HTR-8/SVneo (cell line): ENCODE data around the gene NUMA1.
A peak's percentile ranks its signal among the peaks of the same experiment; 100 is the strongest.

Source experiments
- DNase-seq: peaks from one replicate; pipeline ENCODE4 v3.0.0; 2011; ENCODE audit warnings: low spot score, mixed read lengths; ENCODE audit not compliant: insufficient read length
- FAIRE-seq: peaks from 2 replicates; lab custom pipeline; 2011; peaks lifted over from hg19 to GRCh38; lab: Jason Lieb, UNC

The NUMA1 gene

DNA sequence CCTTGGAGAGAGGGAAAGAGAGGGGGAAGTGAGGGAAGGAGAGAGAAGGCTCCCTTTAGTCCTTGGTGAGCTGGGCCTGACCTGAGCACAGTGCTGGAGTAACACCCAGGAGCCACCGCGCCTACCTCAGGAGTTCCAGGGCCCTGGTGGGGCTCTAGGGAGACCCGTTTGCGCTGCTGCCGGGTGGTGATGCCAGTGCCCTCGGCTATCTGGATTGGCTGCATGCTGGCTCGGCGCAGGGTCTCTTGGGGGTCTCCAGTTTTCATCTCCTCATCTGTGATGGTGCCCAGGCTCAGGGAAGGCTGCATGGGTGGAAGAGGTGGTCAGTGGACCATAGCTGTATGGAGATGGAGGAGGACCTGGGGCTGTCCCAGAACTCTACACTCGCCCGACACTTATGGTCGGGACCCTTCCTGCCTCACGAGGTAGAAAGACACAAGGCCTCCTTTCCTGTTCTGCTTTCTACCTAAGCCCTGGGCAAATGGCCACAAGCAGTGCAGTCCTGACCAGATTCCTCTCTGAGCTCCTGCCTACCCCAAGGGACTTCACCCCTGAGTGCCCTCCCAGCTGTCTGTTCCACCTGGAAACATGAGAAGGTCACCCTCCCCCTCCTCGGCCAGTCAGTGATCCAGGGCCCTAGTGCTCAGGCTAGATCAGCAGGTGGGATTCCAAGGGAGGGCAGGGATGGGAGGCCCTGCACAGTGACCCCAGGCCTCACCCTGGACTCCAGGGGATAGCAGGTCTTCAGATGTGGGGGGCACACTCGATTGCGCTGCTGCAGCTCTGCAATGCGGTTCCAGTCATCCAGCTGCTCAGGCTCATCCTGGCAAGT is 75.6 kb downstream of the NUMA1 start:
- DNase-seq (no peak), FAIRE-seq (no peak)

DNA sequence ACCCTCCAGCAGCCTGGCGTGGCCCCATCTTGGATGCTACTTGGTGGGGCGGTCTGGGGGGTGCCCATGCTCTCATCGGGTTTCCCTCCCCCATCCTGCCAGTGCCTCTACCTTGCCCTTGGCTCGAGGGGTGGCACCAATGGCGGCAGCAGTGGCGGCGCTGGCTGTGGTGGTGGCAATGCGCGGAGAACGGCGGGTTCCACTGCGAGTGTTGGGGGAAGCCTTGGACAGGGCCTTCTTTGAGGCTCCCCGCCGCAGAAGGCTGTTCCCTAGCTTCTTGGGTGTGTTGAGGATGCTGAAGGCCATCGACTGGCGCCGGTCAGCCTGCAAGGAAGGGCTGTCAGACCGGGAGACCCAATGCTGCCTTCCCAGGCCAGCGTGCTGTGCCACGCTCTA is 76.6 kb downstream of the NUMA1 start:
- FAIRE-seq (no peak), DNase-seq (no peak)

DNA sequence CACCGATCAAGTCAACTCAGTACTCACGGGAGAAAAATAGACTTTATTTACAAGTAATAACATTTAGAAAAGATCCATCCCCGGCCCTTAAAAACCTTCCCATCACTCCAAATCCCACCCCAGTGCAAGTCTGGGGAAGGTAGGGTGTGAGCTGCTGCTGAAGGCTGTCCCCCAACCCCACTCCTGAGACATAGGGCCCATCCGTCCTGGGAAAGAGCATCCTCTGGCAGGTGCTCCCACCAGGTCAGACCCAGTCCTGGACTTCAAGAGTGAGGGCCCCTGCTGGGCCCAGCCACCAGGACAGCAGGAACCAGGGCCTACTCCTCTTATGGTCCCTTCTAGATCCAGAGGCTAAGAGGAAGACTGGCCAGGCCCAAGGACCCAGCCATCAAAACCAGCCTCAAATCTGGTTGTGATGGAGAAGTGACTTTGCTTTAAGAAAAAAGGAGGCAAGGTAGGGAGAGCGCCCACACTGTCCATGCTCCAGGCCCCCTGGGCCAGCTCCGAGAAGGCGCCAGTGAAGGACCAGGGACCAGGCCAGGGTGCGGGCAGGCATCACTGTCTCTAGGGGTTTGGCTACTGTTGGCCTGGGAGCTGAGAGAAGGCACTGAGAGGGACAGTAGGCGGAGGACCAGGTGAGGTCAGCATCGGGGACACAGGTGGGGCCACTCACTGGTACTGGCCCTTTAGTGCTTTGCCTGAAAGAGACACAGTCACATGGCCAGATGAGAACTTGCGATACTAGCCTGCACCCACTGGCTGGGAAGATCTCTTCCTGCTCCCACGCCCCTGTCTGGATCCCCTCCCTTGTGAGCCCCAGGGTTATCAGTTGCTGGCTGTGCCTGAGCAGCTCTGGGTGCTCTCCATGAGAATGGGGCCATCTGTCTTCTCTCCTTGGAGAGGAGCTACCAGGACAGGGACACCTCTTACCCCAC is 77.2 kb downstream of the NUMA1 start:
- FAIRE-seq (no peak), DNase-seq (no peak)

DNA sequence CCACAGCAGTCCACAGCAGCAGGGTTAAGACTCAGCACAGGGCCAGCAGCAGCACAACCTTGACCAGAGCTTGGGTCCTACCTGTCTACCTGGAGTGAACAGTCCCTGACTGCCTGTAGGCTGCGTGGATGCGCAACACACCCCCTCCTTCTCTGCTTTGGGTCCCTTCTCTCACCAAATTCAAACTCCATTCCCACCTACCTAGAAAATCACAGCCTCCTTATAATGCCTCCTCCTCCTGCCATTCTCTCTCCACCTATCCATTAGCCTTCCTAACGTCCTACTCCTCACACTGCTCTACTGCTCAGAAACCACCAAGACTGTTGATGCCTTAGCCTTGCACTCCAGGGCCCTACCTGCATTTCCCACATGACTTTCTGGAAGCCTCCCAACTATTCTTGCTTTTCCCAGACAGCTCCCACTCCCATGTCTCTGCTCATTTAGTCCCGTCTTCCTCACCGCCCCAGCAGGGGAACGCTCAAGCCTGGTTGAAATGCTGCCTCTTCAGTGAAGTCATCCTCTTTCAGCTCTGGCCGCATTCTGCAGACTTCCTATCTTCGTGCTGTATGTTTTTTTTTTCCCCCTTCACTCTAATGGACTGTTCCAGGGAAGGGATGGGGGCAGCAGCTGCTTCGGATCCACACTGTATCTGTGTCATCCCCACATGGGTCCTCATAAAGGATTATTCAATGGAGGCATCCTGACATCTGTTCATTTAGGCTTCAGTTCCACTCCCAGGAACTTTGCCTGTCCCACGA is 78.3 kb downstream of the NUMA1 start:
- peak; percentile 40 for FAIRE-seq
- no peak for DNase-seq

DNA sequence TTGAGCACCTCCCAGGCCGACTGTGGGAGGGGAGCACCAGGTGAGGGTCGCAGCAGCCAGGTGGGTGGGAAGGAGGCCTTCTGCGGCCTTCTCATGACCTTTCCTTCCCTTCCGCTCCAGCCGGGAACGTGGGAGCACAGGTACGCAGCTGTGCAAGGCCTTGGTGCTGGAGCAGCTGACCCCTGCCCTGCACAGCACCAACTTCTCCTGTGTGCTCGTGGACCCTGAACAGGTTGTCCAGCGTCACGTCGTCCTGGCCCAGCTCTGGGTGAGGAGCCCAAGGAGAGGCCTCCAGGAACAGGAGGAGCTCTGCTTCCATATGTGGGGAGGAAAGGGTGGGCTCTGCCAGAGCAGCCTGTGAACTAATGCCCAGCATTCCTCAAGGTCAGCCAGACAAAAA is 79.1 kb downstream of the NUMA1 start:
- DNase-seq (no peak), FAIRE-seq (no peak)

DNA sequence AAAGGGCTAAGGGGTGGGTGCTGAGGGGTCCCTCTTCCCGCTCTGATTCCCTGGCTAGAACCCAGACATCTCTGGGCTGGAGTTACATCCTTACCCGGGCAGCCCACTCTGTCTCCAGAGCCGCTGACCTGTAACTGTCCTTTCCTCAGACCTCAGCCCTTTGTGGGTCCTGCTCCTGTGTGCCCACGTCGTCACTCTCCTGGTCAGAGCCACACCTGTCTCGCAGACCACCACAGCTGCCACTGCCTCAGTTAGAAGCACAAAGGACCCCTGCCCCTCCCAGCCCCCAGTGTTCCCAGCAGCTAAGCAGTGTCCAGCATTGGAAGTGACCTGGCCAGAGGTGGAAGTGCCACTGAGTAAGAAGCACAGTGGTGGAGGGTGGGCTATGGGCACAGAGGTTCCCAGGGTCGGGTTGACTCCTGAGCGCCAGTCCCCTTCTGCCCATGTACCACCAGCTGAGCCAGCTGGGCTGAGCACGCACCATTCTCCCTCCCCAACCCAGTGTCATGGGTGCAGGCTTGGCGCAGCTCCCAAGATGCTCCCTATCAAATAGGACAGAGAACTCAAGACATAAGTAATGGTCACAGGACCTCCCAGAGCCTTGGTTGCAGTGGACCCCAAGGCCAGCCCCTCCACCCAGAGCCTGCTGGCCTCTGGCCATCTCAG is 80.0 kb downstream of the NUMA1 start:
- DNase-seq (no peak), FAIRE-seq (peak; percentile 31)

DNA sequence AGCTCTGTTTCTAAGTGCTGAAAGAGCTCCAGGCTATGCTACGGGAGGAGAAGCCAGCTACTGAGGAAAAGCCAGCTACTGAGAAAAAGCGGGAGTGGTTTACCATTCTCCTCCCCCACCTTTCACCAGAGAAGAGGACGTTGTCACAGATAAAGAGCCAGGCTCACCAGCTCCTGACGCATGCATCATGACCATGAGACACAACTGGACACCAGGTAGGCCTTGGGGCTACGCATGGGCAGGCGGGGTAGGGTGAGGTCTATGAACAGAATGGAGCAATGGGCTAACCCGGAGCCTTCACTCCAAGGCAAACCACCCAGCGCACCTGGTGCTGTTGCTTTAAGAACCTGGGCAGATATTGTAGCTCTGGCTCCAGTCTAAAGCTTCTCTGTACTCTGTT is 80.5 kb downstream of the NUMA1 start:
- DNase-seq, result no peak

DNA sequence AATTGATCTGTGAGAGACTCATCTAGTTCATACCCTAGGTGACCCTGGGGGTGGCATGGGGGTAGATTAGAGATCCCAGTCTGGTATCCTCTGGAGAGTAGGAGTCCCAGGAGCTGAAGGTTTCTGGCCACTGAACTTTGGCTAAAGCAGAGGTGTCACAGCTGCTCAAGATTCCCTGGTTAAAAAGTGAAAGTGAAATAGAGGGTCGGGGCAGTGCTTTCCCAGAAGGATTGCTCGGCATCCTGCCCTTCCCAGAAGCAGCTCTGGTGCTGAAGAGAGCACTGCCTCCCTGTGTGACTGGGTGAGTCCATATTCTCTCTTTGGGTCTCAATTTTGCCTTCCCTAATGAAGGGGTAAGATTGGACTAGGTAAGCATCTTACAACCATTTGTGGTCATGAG is 81.0 kb downstream of the NUMA1 start:
- FAIRE-seq, result no peak
- DNase-seq, result no peak

More for the DNA sequence above, 80.5 kb downstream of the NUMA1 start:
- no peak for FAIRE-seq

DNA sequence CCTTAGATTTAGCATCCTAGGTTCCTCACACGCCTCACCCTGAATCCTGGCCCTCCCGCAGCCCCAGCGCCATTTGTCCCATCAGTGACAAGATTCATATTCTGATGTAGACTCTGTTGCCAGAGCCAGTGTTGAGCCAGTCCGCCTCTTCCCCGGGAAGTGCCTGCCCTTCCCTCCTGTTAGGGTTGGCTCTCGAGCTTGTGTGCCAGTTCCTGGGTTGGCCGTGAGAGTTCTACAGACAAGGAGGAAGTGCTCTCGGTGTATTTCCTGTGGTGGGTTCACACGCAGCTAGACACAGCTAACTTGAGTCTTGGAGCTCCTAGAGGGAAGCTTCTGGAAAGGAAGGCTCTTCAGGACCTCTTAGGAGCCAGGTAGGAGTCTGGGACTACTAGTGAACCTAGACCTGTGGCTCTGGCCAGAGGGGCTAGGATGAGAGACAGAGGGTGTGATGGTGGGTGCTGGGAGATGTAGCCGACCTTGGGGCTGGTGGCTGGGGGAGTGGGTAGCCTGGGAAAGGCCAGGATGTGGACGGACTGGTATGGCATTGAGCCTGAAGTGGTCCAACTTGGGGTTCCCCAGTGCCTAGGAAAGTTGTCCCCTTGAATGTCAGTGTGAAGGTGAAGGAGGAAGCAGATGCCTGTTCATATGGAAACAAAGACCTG is 81.6 kb downstream of the NUMA1 start, which contains the start of gene IL18BP:
Gene IL18BP, plus strand, starts transcription at position 261 of the 662 bp plus-strand sequence. CDS start 1,076 bp downstream, outside the sequence.
- no peak for FAIRE-seq

DNA sequence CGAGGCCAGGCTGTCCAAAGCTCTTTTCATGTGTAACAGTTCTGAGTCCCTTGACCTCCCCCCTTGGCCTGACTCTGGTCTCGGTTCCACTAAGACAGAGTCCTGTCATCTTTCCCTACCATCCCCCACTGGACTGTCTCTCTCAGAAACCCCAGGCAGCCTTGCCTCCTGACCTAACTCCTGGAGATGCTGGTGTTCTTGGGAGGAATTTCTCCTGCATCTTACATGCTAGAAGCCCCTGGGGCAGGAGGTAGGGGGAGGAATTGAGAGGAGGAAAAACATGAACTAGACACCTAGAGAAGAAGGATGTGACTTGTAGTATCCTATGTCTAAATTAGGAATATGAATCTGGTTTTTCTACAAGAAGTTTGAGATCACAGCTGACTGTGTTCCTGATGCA is 82.3 kb downstream of the NUMA1 start:
- no peak for DNase-seq
- FAIRE-seq, result no peak

More for the DNA sequence above, 81.6 kb downstream of the NUMA1 start, which contains the start of gene IL18BP:
- no peak for DNase-seq

DNA sequence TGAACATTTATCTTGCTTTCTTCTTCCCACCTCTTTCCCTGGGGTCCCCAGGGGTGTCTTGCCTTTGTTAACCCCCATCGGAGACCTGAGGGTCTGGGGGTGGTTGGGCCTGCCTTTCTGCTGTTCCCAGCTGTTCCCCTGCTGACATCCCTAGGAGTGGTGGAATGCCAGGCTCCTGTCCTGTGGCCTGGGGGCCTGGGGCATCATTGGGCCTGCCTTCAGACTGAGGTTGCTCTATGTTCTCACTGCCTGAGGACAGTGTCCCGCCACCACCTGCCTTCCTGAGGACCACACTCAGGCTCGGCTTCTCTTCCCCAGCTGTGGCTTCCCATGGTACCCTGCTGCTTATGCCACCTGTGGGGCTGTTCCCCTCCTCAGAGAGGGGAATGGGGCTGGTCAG is 82.7 kb downstream of the NUMA1 start:
- no peak for DNase-seq
- FAIRE-seq, result no peak

DNA sequence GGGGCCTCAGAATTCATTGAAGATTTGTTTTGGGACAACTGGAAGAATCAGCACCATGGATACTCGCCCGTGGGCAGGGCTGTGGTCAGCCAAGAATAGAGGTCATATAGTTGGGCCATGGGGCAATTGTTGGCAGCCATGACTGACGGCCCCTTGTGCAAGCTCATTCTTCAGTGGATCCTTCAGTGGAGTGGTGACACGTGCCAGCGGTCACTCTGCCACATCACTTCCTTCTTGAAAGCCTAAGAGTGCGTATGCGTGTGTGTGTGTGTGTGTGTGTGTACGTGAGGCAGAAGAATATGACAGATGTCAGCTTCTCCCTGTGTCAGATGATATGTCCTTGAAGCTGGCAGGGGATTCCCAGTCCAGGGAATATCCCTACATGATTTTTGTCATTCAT is 83.4 kb downstream of the NUMA1 start:
- no peak for FAIRE-seq
- DNase-seq, result no peak

DNA sequence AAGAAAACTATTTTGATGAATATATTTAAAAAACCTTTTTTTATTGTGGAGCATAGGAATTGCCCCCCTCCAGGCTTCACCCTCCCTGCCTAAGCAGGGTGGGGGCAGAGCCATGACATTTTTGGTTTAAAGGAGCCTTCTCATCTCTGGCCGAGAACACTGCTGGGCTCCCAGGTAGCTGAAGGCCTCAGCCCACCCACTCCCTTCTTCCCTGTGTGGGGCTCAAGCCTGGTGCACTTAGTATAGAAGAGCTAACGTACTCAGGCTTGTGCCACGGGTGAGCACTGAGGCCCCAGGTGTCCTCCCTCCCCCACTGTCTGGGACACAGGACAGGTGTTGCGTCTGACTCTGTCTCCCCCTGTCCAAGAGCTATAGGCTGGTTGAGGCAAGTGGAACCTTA is 83.8 kb downstream of the NUMA1 start:
- no peak for DNase-seq
- FAIRE-seq, result no peak

DNA sequence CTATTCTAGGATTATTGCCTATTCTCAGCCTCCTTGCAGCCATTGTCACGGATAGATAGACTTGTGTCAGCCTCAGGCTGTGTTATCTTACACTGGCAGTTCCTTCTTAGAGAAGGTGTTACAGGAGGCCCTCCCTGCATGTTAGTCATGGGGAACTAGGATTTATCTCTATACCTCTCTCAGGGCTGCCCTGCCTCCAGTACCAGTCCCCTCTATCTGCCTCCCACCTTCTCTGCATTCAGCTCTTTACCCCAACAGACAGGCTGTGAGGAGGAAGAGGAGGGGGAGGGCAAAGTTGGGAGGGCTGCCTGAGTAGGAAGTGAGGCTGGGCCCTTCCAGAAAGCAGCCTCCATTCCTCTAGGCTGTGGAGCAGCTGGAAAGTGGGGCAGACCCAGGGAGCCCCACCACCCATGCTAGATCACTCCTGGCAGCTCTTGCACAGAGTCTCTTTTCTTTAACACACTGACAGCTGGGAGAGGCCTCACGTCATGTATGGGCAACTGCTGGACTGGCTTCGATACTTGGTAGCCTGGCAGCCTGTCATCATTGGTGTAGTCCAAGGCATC is 84.5 kb downstream of the NUMA1 start:
- FAIRE-seq (no peak), DNase-seq (no peak)

DNA sequence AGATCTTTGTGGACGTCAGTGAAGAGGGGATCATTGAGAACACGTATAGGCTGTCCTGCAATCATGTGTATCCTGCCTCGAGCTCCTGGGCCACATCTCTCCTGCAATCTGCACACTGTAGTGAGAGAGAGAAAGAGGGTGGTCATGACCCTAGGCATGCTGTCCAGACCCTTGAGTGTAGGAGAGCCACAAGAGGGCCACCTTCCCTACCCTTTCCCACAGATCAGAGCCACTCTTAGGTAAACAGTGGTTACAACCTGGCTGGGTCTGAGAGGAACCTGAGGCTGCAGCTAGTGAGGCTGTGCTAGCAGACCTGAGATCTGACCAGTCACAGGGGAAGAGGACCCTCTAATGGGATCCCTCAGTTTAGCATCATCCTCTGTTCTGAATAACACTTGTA is 85.6 kb downstream of the NUMA1 start:
- FAIRE-seq, result no peak
- DNase-seq, result no peak

DNA sequence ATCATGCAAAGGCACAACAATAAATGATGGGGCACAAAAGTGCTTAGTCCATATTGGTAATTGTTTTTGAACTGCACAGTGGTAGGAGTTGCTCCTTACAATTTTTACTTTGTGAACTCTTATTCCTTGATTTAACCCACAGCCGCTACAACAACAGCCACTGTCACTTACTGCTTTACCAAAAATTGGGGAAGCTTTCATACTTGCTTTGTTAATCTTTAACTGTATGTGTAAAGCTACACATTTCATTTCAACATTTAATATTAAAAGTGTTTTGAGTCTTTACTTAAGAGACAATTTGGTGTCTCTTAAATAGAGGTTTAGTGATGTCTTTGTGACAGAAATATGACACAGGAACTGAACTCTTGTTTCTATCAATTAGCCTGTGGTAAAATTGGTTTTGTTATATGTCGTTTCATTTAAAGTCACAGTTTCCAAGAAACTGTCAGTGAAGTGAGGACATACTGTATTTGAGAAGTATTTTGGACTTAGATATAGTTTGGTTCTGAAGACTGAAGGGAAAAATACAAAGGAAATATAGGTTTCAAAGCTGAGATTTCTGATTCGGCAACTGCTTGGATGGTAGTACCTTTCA is 88.1 kb downstream of the NUMA1 start:
- no peak for FAIRE-seq

DNA sequence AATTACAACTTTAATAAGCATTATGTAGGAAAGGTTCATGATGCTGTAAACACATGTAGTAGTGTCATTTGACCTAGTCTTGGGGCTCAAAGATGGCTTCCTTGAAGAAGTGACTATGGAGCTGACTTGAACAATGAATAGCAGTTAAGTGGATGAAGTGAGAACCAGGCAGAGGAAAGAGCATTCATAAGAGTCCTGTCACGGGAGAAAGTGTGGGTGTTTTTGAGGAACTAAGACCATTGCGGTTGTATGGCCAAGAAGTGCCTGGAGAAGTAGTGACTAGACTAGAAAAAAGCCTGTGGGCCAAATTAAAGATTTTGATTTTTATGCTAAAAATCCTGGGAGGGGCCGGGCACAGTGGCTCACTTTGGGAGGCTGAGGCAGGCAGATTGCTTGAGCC is 88.8 kb downstream of the NUMA1 start:
- no peak for DNase-seq
- no peak for FAIRE-seq

More for the DNA sequence above, 88.1 kb downstream of the NUMA1 start:
- DNase-seq, result no peak

DNA sequence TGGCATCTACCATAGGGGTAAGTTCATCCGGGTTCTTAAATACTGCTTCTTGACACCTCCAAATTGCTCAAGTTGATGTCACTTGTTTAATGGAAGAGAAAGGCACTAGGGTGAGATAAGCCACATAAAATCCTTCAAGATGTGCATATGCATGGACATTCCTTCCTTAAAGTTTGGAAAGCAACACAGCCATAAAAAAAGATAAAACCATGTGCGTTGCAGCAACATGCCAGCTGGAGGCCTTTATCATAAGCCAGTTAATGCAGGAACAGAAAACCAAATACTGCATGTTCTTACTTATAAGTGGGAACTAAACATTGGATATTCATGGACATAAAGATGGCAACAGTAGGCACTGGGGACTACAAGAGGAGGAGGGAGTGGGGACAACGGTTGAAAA is 89.6 kb downstream of the NUMA1 start:
- FAIRE-seq (no peak), DNase-seq (no peak)

DNA sequence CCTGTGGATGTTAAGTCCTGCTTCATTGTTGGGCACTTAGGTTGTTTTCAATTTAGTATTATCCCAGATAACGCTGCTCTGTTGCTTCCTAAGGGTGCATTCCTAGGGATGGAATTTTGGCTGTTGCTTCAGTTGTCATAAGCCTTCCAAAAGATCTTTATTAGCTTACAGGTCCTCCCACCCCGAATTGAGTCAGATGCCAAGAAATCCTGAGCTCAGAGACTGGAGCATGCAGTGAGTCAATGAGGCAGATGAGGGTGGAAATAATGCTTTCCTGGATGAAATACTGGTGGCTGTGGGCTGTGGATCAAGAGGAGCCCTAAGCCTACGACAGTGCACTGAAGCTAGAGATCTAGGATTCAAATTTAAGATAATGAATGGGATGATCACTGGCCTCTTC is 92.3 kb downstream of the NUMA1 start:
- DNase-seq, result no peak
- FAIRE-seq, result no peak
